ENCODE data around the gene RNF20.
"Not testable (repeated sequence)": the region's sequence is repeated elsewhere in the genome, so short reads cannot be mapped to it uniquely, and the experiment has no call there.

The RNF20 gene

GRCh38 chr9:101528015-101528414 lies 5.6 kb upstream of the RNF20 start:
- DNase-seq: no peak
- intact Hi-C loops (cut with DNase I): no loop called here

- intact Hi-C loops (cut with DNase I): loop anchor here (1.0 to 5.0 kb wide), 2 partner anchors 71 to 133 kb away; partner anchors contain the start of genes MRPL50 and ZNF189
- DNase-seq: peak in 9 of 10 donors; percentile 43 to 96 (median 75)
These were observed 3.5 kb upstream of the RNF20 start for GRCh38 chr9:101530076-101530711.

GRCh38 chr9:101536351-101536750 lies 2.7 kb downstream of the RNF20 start:
- intact Hi-C loops (cut with DNase I): no loop called here

GRCh38 chr9:101536938-101537337 lies 3.3 kb downstream of the RNF20 start:
- peak in 1 of 10 donors; percentile 65 for DNase-seq
- intact Hi-C loops (cut with DNase I): no loop called here

More at GRCh38 chr9:101536351-101536750, 2.7 kb downstream of the RNF20 start:
- DNase-seq: no peak

GRCh38 chr9:101540069-101540468 lies 6.4 kb downstream of the RNF20 start:
- DNase-seq: no peak
- intact Hi-C loops (cut with DNase I): no loop called here

GRCh38 chr9:101543098-101543735 lies 9.6 kb downstream of the RNF20 start:
- intact Hi-C loops (cut with DNase I): no loop called here

GRCh38 chr9:101549472-101550098 lies 15.9 kb downstream of the RNF20 start:
- DNase-seq: peak in 2 of 10 donors; percentile 67
- intact Hi-C loops (cut with DNase I): not testable (repeated sequence)

More at GRCh38 chr9:101543098-101543735, 9.6 kb downstream of the RNF20 start:
- DNase-seq: peak in 1 of 10 donors; percentile 62

- no peak for DNase-seq
- intact Hi-C loops (cut with DNase I): no loop called here
These were observed 28.1 kb downstream of the RNF20 start for GRCh38 chr9:101561740-101562139.

GRCh38 chr9:101562966-101563365 lies 29.3 kb downstream of the RNF20 start:
- DNase-seq: no peak
- intact Hi-C loops (cut with DNase I): no loop called here

- intact Hi-C loops (cut with DNase I): no loop called here
- no peak for DNase-seq
These were observed 30.6 kb downstream of the RNF20 start for GRCh38 chr9:101564252-101564651.

- intact Hi-C loops (cut with DNase I): no loop called here
- DNase-seq: no peak
These were observed 33.5 kb downstream of the RNF20 start for GRCh38 chr9:101566904-101567724.

- no peak for DNase-seq
These were observed 34.2 kb downstream of the RNF20 start for GRCh38 chr9:101567725-101568350.

GRCh38 chr9:101569741-101570501 lies 36.3 kb downstream of the RNF20 start:
- DNase-seq: no peak
- intact Hi-C loops (cut with DNase I): no loop called here

More at GRCh38 chr9:101567725-101568350, 34.2 kb downstream of the RNF20 start:
- intact Hi-C loops (cut with DNase I): no loop called here

- DNase-seq: no peak
- intact Hi-C loops (cut with DNase I): no loop called here
These were observed 37.5 kb downstream of the RNF20 start for GRCh38 chr9:101571114-101571513.

- no peak for DNase-seq
- intact Hi-C loops (cut with DNase I): no loop called here
These were observed 38.7 kb downstream of the RNF20 start for GRCh38 chr9:101572316-101572715.

- DNase-seq: no peak
- intact Hi-C loops (cut with DNase I): no loop called here
These were observed 41.2 kb downstream of the RNF20 start for GRCh38 chr9:101574731-101575333.

- intact Hi-C loops (cut with DNase I): no loop called here
- no peak for DNase-seq
These were observed 44.7 kb downstream of the RNF20 start for GRCh38 chr9:101578378-101578777.

GRCh38 chr9:101579711-101580545 lies 46.3 kb downstream of the RNF20 start:
- peak in 1 of 10 donors; percentile 58 for DNase-seq
- intact Hi-C loops (cut with DNase I): no loop called here

All from posterior cingulate gyrus (tissue), 11 donors.